SK-N-SH treated with all-trans-retinoic acid at 6 μM for 48 hours (cell line): ENCODE results near the gene SNX32.
"Not testable (repeated sequence)": the region's sequence is repeated elsewhere in the genome, so short reads cannot be mapped to it uniquely, and the experiment has no call there.

ENCODE experiments used
- ATAC-seq: fragments of 200-7000 bp; cut with Tn5 transposase; 3 replicates; pipeline ENCODE4 v1.9.1; 2020; ENCODE audit warnings: mild to moderate bottlenecking, moderate library complexity
- ARNTL ChIP-seq: fragments of 450-650 bp; formaldehyde crosslinking; IDR thresholded peaks from 2 replicates; pipeline ENCODE4 v1.5.0; 2020; ENCODE audit warnings: low read depth, mild to moderate bottlenecking, moderate library complexity, borderline replicate concordance
- BACH2 ChIP-seq: fragments of 250-450 bp; sonication (Bioruptor Pico); IDR thresholded peaks from 2 replicates; pipeline ENCODE4 v1.9.0; 2021; ENCODE audit warnings: mild to moderate bottlenecking, borderline replicate concordance
- CREB5 ChIP-seq: fragments of 250-450 bp; sonication (Bioruptor Pico); IDR thresholded peaks from 2 replicates; pipeline ENCODE4 v1.5.1; 2020; ENCODE audit warnings: low read depth, mild to moderate bottlenecking, moderate library complexity
- CSDC2 ChIP-seq: fragments of 250-450 bp; sonication (Bioruptor Pico); IDR thresholded peaks from 2 replicates; pipeline ENCODE4 v1.5.0; 2020; ENCODE audit warnings: mild to moderate bottlenecking, moderate library complexity
- CSRNP3 ChIP-seq: fragments of 250-450 bp; sonication (Bioruptor Pico); IDR thresholded peaks from 2 replicates; pipeline ENCODE4 v1.5.1; 2021; ENCODE audit warnings: mild to moderate bottlenecking, moderate library complexity
- ESRRG ChIP-seq: fragments of 250-450 bp; sonication (Bioruptor Pico); IDR thresholded peaks from 2 replicates; pipeline ENCODE4 v1.6.1; 2021; ENCODE audit warnings: mild to moderate bottlenecking
- GLIS3 ChIP-seq: fragments of 250-450 bp; sonication (Bioruptor Pico); IDR thresholded peaks from 2 replicates; pipeline ENCODE4 v1.5.0; 2020; ENCODE audit warnings: mild to moderate bottlenecking, moderate library complexity
- ISL1 ChIP-seq: fragments of 250-450 bp; sonication (Bioruptor Pico); IDR thresholded peaks from 2 replicates; pipeline ENCODE4 v2.1.2; 2022; ENCODE audit warnings: mild to moderate bottlenecking, moderate library complexity
- OSR1 ChIP-seq: fragments of 250-450 bp; sonication (Bioruptor Pico); IDR thresholded peaks from 2 replicates; pipeline ENCODE4 v1.8.0; 2022; ENCODE audit warnings: moderate library complexity, mild to moderate bottlenecking, inconsistent platforms
- PATZ1 ChIP-seq: fragments of 250-450 bp; sonication (Bioruptor Pico); IDR thresholded peaks from 2 replicates; pipeline ENCODE4 v1.8.0; 2020; ENCODE audit warnings: mild to moderate bottlenecking, moderate library complexity, borderline replicate concordance
- PPARA ChIP-seq: fragments of 250-450 bp; sonication (Bioruptor Pico); IDR thresholded peaks from 2 replicates; pipeline ENCODE4 v1.5.0; 2020; ENCODE audit warnings: mild to moderate bottlenecking, borderline replicate concordance
- RARB ChIP-seq: fragments of 250-450 bp; sonication (Bioruptor Pico); IDR thresholded peaks from 2 replicates; pipeline ENCODE4 v1.8.0; 2021; ENCODE audit warnings: mild to moderate bottlenecking, moderate library complexity
- TCF4 ChIP-seq: fragments of 250-450 bp; sonication (Bioruptor Pico); IDR thresholded peaks from 2 replicates; pipeline ENCODE4 v1.8.0; 2021; ENCODE audit warnings: mild to moderate bottlenecking, moderate library complexity, borderline replicate concordance
- TOX ChIP-seq: fragments of 250-450 bp; sonication (Bioruptor Pico); IDR thresholded peaks from 2 replicates; pipeline ENCODE4 v1.8.0; 2021; ENCODE audit warnings: mild to moderate bottlenecking, moderate library complexity, borderline replicate concordance
- ZC3H10 ChIP-seq: fragments of 250-450 bp; sonication (Bioruptor Pico); IDR thresholded peaks from 2 replicates; pipeline ENCODE4 v1.5.1; 2021; ENCODE audit warnings: mild to moderate bottlenecking, moderate library complexity
- ZFP3 ChIP-seq: fragments of 250-450 bp; sonication (Bioruptor Pico); IDR thresholded peaks from 2 replicates; pipeline ENCODE4 v1.5.0; 2020; ENCODE audit warnings: mild to moderate bottlenecking, moderate library complexity
- ZFP30 ChIP-seq: fragments of 450-650 bp; formaldehyde crosslinking; IDR thresholded peaks from 2 replicates; pipeline ENCODE4 v1.5.0; 2022; ENCODE audit warnings: mild to moderate bottlenecking, moderate library complexity
- ZNF565 ChIP-seq: fragments of 450-650 bp; formaldehyde crosslinking; conservative IDR thresholded peaks from 2 replicates; pipeline ENCODE4 v1.5.0; 2020; ENCODE audit warnings: low read depth, mild to moderate bottlenecking, moderate library complexity
- ZNF70 ChIP-seq: fragments of 450-650 bp; formaldehyde crosslinking; IDR thresholded peaks from 2 replicates; pipeline ENCODE4 v1.5.0; 2020; ENCODE audit warnings: mild to moderate bottlenecking, moderate library complexity
- ZNF8 ChIP-seq: fragments of 450-650 bp; formaldehyde crosslinking; IDR thresholded peaks from 2 replicates; pipeline ENCODE4 v1.5.0; 2020; ENCODE audit warnings: mild to moderate bottlenecking, moderate library complexity

Gene SNX32

GRCh38 chr11:65888163-65888814 is 54.5 kb downstream of the SNX32 start, which contains the start of gene FIBP:
TSS of gene FIBP (minus strand) at chr11:65888471. CDS start at chr11:65888418, 53 bp downstream.
- ATAC-seq = peak; percentile 73
- TF ChIP-seq ZFP3 (CRISPR knock-in tag) (0 out of 2 replicates have a peak, but pooled peaks have one; percentile 15), CSRNP3 (no peak), RARB (no peak)

GRCh38 chr11:65890324-65891218 is 56.8 kb downstream of the SNX32 start, which contains the start of gene CCDC85B:
TSS of gene CCDC85B (plus strand) at chr11:65890673. CDS start at chr11:65890784, 111 bp downstream.
- ATAC-seq = peak; percentile 53
- no peak for TF ChIP-seq ZNF8
- TF ChIP-seq TCF4 = no peak
- TF ChIP-seq OSR1 (CRISPR knock-in tag) = no peak
- no peak for TF ChIP-seq PPARA (CRISPR knock-in tag)
- no peak for TF ChIP-seq ZNF565 (CRISPR knock-in tag)
- peak; percentile 31; the same call in 1 of the 2 replicates for TF ChIP-seq ZNF70 (CRISPR knock-in tag)
- no peak for TF ChIP-seq CSDC2
- TF ChIP-seq ARNTL (CRISPR knock-in tag) = peak; percentile 96
- TF ChIP-seq CSRNP3 = no peak

- no peak for TF ChIP-seq ESRRG (CRISPR knock-in tag)
- TF ChIP-seq ZNF8 = no peak
- TF ChIP-seq PPARA (CRISPR knock-in tag) = no peak
- TF ChIP-seq ZC3H10 (CRISPR knock-in tag) = no peak
- no peak for TF ChIP-seq TCF4
- TF ChIP-seq ZFP30 (CRISPR knock-in tag) = no peak
- no peak for TF ChIP-seq ZNF70 (CRISPR knock-in tag)
- TF ChIP-seq RARB = no peak
- TF ChIP-seq CREB5 (CRISPR knock-in tag) = no peak
- no peak for TF ChIP-seq ISL1 (CRISPR knock-in tag)
- no peak for TF ChIP-seq ARNTL (CRISPR knock-in tag)
- TF ChIP-seq, all 23 proteins: peak for 0
- ATAC-seq = peak; percentile 0; the same call in 1 of the 3 replicates
Observed at GRCh38 chr11:65891219-65892136, 57.7 kb downstream of the SNX32 start.

GRCh38 chr11:65892137-65892540 is 58.4 kb downstream of the SNX32 start:
- not testable (repeated sequence) for ATAC-seq

GRCh38 chr11:65892661-65893317 is 59.0 kb downstream of the SNX32 start:
- no peak for TF ChIP-seq ZNF70 (CRISPR knock-in tag)
- TF ChIP-seq TCF4 = no peak
- no peak for TF ChIP-seq OSR1 (CRISPR knock-in tag)
- TF ChIP-seq RARB = no peak
- no peak for TF ChIP-seq GLIS3 (CRISPR knock-in tag)
- no peak for TF ChIP-seq PATZ1 (CRISPR knock-in tag)
- TF ChIP-seq TOX (CRISPR knock-in tag) = no peak
- no peak for TF ChIP-seq BACH2 (CRISPR knock-in tag)
- no peak for TF ChIP-seq ARNTL (CRISPR knock-in tag)
- no peak for TF ChIP-seq ESRRG (CRISPR knock-in tag)
- TF ChIP-seq CREB5 (CRISPR knock-in tag) = no peak
- no peak for TF ChIP-seq ZNF8
- TF ChIP-seq CSDC2 = no peak
- TF ChIP-seq ZC3H10 (CRISPR knock-in tag) = no peak
- TF ChIP-seq ZFP30 (CRISPR knock-in tag) = no peak
- no peak for TF ChIP-seq ZFP3 (CRISPR knock-in tag)
- no peak for TF ChIP-seq ISL1 (CRISPR knock-in tag)
- ATAC-seq = no peak
